ENCODE measurements around the gene WRAP73. TPM values are rescaled to one million over a fixed set of nuclear protein-coding genes. Genes with fewer than 3 reads are reported as not detected.

WRAP73 gene
- total RNA-seq, 1 donor from 2014 or later = 32.5 TPM

DNA sequence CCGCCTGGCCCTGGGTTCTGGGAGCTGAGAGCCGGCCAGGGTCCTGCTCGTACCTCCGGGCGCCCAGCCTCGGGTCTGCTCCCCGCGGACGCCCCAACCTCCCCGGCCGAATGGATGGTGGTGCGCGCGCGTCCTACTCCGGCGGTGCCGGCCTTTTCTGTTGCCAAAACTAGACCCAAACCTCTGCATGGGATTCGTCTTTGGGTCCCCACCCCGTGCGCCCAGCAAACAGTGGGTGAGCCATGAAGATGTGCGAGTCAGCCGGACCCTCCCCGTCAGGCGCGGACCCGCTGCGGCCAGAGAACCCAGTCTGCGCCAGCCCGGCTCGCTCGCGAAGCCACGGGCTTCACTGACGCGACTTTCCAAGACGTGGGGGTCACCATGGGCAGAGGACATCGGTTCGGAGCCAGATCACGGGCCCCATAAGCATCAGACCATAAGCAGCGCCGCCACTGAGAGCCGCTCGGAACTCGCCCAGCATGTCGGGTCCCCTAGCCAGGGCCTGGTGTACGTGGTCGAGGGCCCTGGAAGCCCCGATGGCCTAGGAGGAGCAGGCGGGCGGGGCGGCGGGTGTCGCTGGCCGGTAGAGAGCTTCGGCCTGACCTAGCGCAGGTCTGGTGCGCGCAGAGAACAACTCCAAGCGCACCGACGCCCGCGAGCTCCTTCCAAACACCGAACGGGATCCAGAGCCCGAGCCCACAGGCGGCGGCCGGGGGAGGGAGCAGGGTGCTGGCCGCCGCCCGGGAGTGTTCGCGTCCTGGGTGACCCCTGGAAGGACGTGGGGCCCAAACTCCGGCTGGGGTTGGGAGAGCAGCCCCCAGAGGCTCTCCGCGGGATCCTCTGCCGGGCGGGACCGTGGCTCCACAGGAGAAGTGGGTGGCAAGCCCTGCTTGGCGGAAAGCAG lies 1.4 kb upstream of the WRAP73 start:
- intact Hi-C loops (cut with micrococcal nuclease) = loop anchor here (10.0 kb wide), 1 partner anchor 1126 kb away; the partner anchor contains the start of gene PANK4

DNA sequence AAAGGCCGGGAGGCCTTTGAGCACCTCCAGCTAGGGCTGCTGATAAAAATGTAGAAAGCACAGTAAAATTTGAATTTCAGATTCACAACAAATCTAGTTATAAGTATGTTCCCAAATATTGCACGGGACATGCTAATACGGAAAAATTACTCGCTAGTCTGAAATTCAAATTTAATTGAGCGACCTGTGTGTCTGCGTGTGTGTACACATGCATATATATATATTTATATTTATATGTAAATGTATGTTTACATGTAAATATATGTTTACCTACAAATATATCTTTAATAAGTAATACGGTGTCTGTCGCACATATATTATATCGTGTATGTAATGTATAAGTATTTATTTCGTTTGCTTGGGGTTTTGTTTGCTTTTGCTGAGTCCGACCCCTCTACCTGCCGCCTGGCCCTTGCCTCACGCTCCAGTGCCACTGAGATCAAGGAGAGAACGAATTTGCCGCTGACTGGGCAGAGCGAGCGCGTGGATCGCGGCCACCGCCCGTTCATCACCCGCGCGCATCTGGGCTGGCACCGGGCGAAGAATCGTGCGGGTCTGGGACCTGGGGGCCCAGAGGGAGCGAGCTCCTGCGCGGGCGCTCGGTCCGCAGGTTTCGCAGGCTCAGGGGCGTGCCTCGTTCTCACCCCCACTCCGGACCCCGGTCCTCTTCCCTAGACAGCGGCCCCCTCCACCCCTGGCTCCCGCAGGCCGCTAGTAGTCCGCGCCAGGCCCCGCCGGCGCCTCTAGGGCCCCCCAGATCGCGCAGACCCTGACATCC lies 534 bp upstream of the WRAP73 start:
- intact Hi-C loops (cut with micrococcal nuclease) = loop anchor here (1.0 to 10.0 kb wide), 7 partner anchors 26 to 1126 kb away; partner anchors contain the start of genes C1orf174, CEP104, DFFB and LRRC47

DNA sequence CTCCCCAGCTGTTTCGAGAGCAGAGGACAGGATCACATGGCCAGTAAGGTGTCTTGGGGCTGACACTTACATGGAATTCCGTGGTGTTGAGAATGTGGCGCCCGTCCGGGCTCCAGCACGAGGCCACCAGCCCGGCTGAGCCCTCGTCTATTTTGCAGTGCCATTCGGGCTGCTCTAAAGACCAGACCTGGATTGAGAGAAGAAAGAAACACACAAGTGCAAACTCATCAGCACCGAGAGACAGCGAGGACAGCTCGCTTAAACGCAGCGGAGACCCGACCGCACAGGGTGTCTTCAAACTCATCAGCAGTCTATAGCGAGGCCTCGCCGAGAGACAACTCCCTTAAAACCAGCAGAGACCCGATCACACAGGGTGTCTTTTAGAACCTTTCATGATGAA lies 3.3 kb downstream of the WRAP73 start:
- intact Hi-C loops (cut with micrococcal nuclease) = no loop called here

DNA sequence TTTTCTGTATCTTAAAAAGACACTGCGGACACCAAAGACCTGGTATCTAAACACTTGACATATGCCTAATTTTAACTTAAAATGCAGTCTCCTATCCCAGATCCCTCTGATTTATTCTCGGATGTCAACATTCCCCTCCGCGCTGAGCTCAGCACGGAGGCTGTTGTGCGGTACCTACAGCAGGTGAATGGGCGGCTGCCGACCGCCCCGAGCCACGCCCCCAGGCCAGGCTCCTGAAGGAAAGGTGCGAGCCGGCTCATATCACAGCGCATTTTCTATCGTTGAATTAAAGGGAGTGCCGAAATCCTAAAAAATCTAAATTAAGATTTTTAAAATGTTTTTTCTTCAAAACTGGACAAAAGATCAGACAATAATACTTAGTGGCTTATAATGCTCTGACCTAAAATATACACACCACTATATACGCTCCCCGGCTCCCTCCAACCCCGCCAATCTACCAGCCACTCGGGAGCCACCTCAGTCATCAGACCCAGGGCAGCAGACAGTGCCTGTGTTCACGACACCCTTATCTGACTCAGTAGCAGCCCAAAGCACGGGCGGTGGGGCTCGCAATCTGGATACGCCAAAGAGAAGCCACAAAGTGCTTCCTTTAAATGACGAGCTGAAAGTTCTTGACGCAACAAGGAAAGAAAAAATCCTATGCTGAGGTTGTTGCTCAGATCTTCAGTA lies 4.1 kb downstream of the WRAP73 start:
- intact Hi-C loops (cut with micrococcal nuclease) = no loop called here

DNA sequence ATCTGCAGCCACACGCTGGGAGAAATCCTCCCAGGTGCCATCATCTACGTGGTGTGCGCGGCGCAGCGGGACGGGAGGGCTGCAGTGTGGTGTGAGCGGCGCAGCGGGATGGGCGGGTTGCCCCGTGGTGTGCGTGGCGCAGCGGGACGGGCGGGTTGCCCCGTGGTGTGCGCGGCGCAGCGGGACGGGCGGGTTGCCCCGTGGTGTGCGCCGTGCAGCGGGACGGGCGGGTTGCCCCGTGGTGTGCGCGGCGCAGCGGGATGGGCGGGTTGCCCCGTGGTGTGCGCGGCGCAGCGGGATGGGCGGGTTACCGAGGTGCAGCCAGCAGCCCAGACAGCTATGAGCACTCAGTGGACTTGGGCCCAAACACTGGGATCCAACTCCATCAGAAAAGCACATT lies 4.7 kb downstream of the WRAP73 start:
- intact Hi-C loops (cut with micrococcal nuclease) = no loop called here

DNA sequence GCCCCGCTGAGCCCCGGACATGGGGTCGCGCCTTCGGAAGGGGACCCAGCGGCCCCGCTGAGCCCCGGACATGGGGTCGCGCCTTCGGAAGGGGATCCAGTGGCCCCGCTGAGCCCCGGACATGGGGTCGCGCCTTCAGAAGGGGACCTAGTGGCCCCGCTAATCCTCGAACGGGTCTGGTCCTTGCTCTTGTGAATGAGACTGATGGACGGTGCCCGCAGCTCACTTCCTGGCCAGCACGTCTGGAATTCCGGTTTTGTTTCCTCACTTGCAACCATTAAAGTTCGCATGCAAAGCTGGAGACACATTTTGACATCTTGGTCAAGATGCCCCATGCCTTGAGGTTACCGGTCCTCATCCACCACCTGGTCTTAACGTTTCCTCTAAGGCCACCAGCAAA lies 5.6 kb downstream of the WRAP73 start:
- intact Hi-C loops (cut with micrococcal nuclease) = no loop called here

DNA sequence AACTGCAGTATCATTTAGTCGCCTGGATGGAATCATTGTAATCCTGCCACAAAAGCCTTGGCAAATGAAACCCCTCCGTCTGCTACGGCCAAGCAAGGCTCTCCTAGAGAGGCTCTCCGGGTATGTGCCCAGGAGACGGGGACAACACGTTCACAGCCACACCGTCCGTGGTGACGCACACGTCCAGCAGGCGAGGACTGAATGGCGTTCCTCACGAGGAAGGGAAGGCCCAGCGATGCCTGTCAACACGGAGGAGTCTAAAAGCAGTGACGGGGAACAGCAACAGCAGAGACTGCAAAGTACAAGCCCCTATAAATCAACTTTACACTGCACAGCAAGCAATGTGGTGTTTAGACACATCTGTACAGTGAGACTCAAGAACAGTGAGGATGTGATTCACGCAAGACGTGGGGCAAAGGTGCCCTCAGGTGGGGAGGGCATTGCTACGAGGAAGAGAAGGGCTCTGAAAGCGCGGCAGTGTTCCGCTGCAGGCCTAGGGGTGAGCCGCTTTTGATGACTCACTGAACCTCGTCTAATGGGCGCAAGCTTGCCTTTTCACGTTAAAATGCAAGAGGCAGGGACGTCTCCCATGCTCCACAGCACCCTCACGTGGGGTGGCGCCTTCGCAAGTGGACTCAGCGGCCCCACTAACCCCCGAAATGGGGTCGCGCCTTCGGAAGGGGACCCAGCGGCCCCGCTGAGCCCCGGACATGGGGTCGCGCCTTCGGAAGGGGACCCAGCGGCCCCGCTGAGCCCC lies 6.8 kb downstream of the WRAP73 start:
- intact Hi-C loops (cut with micrococcal nuclease) = no loop called here

DNA sequence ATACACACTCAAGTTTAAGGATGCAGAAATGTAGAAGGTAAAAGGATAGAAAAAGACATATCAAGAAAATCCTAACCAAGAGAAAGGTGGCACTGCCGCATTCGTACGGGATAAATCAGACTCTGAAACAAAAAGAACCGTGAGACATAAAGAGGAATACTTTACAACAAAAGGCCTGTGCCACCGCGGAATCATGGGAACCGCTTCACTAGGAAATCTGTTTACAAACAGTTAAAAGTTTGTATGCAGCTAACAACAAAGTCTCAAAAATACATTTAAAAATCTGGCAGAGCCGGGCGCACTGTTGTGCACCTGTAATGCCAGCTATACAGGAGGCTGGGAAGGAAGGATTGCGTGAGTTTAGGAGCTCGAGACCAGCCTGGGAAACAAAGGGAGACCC lies 8.1 kb downstream of the WRAP73 start:
- intact Hi-C loops (cut with micrococcal nuclease) = no loop called here

DNA sequence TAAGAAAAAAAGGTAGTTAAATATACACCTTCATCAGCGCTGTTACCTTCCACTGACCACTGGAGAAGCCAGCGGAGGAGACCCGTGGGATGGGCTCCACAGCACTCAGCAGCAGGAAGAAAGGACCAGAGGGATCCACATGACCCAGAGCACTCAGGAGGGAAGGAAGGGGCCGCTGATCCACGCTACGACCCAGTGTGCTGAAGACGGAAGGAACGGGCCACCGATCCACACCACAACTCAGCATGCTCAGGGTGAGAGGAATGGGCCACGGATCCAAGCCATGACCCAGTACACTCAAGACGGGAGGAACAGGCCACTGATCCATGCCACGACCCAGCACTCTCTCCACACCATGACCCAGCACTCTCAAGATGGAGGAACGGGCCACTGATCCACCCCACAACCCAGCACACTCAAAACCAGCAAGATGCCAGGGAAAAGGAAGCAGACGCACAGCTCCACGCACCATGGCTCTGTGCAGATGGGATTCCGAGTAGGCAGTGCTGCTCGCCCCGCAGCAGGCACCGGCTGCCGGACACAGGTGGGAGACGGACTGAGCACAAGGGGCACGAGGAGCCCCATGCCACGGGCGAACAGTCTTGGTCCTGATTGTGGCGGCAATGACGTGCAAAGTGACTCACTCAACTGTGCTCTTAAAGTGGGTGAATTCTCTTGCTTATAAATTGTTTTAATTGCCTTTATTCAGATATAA lies 8.7 kb downstream of the WRAP73 start:
- intact Hi-C loops (cut with micrococcal nuclease) = no loop called here

DNA sequence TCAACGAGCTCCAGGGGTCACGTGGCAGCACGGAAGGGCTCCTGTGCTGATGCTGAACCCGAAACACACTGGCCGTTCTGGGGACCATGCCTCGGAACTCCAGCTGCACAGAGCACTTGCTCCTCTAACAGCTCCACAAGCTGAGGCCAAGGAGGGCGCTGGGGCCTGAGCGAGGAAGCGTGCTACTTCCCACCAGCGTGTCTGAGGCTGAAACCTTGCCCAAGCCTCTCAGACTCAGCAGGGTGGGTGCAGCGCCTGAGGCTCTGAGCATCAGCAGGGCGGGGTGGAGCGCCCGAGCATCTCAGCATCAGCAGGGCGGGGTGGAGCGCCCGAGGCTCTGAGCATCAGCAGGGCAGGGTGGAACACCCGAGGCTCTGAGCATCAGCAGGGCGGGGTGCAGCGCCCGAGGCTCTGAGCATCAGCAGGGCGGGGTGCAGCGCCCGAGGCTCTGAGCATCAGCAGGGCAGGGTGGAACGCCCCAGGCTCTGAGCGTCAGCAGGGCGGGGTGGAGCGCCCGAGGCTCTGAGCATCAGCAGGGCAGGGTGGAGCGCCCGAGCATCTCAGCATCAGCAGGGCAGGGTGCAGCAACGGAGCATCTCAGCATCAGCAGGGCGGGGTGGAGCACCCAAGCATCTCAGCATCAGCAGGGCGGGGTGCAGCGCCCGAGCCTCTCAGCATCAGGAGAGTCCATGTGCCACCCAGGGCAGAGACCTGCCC lies 9.6 kb downstream of the WRAP73 start:
- intact Hi-C loops (cut with micrococcal nuclease) = no loop called here

DNA sequence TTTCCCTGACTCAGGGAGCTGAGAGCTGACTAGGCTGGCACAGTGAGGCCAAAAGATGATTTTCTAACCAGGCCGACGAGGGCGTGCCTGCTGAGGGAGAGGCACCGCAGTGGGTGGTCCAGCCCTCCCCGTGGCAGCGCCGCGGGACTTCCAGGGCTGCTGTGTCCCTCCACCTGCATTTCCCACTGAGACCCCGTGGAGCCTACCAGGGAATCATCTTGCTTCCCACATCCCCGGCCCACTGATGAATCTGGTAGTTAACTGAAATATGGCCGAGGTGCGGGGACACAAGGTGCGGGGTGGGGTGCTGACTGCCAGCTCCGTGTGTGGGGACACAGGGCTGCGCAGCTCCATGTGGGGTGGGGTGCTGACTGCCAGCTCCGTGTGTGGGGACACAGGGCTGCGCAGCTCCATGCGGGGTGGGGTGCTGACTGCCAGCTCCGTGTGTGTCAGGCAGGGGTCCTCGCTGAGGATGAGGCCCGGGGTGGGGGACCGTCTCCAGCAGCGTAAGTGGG lies 10.4 kb downstream of the WRAP73 start:
- intact Hi-C loops (cut with micrococcal nuclease) = no loop called here

DNA sequence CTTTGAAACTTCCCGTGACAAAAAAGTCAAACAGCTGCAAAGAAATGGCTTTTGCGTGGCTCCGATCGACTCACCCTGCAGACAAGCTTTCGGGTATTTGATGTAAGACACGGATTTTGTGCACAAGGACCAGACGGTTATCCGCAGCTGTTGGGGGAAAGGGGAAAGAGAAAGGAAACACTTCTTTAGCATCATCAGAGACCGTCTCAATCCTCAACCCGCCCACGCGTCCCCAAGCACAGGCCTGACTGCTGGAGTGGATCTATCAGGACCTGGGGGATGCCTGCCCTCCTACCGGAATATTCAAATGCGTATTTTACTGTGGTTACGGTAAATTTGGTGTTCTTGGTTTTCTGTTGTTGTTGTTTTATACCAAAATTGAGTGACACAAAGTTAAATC lies 11.2 kb downstream of the WRAP73 start:
- intact Hi-C loops (cut with micrococcal nuclease) = no loop called here

DNA sequence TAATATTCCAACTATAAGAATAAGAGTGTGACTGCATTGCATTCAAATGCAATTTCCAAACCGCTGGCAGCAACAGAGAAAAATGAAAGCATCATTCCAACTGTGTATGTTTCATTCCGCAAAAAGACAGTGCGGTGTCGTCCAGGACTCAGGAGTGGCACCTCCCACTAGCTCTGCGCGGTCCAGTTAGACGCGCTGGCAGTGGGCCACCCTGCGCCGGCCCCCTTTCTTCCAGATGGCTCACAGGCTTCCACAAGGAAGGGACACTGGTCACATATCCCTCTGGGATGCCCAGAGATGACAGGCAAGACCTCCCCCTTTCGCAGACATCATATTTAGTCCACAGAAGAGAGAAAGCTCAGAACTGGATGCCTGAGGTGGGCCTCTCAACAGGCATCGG lies 11.9 kb downstream of the WRAP73 start:
- intact Hi-C loops (cut with micrococcal nuclease) = no loop called here

DNA sequence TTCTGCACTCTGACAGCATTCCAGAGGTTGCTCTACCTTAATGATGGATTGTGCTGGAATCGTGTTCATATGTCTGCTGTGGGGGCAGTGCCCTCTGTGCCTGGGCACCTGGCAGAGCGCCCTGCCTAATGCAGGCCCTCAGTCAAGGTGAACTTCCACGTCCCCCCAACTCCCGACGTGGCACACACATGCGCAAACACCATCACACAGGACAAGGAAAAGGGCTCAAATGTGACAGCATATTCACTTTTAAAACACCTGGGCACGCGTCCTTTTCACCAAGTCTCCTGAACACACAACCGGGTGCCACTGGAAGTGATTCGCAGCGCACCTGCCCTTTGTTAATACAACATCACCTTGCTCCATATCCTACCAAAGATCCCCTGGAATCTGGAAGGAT lies 13.4 kb downstream of the WRAP73 start:
- intact Hi-C loops (cut with micrococcal nuclease) = no loop called here

DNA sequence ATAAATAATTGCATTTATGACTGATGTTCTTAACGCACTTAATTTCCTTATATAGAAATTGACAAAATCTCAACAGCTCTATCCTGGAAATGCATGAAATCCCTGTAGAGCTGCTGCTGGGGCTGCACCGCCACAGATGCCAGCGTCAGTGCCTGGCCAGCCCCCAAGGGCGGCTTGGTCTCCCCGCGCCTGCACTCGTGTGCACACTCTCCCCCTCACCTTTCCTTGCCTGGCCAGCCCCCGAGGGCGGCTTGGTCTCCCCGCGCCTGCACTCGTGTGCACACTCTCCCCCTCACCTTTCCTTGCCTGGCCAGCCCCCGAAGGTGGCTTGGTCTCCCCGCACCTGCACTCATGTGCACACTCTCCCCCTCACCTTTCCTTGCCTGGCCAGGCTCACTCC lies 13.8 kb downstream of the WRAP73 start:
- intact Hi-C loops (cut with micrococcal nuclease) = no loop called here

DNA sequence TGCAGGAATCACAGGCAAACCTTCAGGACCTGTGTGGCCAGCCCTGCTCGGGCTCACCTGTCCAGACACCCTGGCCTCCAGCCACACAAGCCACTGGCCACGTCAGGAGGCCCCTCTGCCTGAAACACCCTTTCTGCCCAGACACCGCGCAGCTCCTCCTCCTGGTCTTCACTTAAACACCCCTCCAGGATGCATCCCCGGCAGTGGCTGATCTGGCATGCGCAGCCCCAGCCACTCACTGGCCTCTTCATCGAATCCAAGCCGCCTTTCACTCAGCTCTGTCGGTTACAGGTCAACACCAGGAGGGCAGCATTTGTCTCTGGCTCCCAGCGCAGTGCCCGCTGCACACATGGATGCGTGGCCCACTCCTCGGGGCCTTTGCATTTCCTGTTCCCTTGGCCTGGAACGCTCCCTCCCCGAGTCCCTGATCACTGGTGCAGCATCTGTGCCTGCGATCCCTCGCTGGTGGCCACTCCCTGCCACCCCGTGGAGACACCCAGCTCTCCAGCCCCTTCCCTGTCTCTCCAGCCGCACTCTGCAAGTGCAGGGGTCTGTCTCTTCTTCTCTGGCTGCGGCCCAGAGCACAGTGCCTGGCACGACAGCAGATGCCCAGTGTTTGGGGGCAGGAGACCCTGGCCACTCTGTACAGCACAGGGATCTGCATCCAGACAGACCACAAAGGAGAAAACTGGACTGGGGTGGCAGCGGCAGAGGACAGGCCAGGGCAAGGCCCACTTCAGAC lies 15.7 kb downstream of the WRAP73 start:
- intact Hi-C loops (cut with micrococcal nuclease) = no loop called here

DNA sequence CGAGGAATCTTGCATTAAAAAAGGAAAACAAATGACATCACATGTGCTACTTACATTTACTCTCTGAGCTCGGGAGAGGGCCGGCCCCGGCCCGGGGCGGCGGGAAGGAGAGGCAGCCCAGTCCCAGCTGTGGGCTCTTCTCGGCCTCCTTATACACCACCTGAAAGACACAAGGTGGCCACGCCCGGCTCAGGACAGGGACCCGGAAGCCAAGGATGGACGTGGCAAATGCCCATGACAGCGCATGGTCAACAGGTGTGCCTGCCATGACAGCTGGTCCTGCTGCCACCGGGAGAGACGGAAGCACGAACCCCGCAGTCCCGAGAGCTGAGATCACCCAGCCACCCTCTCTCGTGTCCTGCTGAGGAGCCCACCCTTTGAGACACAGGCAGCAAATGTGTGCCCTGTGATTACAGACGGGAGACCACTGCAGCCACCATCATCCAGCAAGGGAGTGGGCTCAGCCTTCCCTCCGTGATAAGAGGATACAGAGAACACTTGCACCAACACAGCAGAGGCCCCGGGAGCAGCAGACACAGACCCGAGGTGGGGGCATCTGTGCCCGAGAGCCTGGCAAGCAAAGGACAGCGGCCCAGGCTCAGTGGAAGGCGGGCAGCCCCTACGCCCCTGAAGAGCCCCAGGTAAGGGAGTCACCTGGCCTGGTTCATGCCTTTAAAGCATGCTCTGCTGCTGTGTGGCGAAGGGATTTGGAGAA lies 16.4 kb downstream of the WRAP73 start:
- intact Hi-C loops (cut with micrococcal nuclease) = no loop called here

DNA sequence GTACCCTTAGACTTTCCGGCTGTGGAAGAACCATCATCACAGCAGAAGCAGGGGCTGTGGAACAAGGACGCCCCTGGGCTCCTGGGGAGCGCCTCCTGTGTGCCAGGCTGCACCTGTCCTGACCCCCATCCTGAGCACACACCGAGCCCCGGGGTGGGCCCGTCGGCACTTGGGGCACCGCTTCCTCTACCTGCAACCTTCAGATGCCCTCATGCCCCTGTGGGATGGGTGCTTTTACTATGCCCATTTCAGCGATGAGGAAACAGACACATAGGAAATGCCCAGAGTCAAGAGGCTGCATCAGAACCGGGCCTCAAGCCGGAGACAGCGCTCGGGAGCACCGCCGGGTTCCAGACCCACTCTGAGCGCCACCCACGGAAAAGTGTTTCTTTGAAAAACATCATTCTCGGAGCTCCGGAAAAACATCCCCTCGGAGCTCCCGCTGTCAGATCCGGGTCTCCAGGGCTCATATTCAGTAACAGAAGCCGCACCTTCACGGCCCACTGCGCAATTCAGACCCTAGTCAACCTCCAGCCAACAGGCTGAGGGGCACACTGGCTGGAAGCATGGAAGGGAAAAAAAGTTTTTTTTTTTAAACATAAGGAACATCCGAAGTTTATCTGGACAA lies 17.1 kb downstream of the WRAP73 start:
- intact Hi-C loops (cut with micrococcal nuclease) = no loop called here
